OCI-LY3 (cell line): ENCODE results near the gene ARPC3.
A peak's percentile ranks its signal among the peaks of the same experiment; 100 is the strongest.
"Not testable (repeated sequence)": the region's sequence is repeated elsewhere in the genome, so short reads cannot be mapped to it uniquely, and the experiment has no call there.

Source experiments
- H2AFZ ChIP-seq: fragments of 200-600, 300-600 bp; shearing (Covaris generic); 2 replicates; pipeline ENCODE4 v1.6.0; 2014; ENCODE audit warnings: antibody characterized with exemption, low read depth, low read length
- H3K27ac ChIP-seq: fragments of 200-600, 300-600 bp; sonication (generic); 2 replicates; pipeline ENCODE4 v1.5.1; 2014; ENCODE audit warnings: mild to moderate bottlenecking, low read length, moderate library complexity, mixed read lengths
- H3K27me3 ChIP-seq: fragments of 200-600, 300-600 bp; sonication (generic); 2 replicates; pipeline ENCODE4 v1.6.1; 2014; ENCODE audit warnings: low read depth, low read length, mixed read lengths
- H3K36me3 ChIP-seq: fragments of 200-600, 300-600 bp; sonication (generic); replicated peaks from 2 replicates; pipeline ENCODE3; 2014; ENCODE audit warnings: low read depth, low read length, mixed read lengths
- H3K4me1 ChIP-seq: fragments of 300-600, 200-600 bp; sonication (generic); 2 replicates; pipeline ENCODE4 v1.6.1; 2014; ENCODE audit warnings: low read length, mixed read lengths
- H3K4me2 ChIP-seq: fragments of 200-600, 300-600 bp; sonication (generic); 2 replicates; pipeline ENCODE4 v1.6.1; 2014; ENCODE audit warnings: low read length, mixed read lengths
- H3K4me3 ChIP-seq: fragments of 300-600, 200-600 bp; sonication (generic); 2 replicates; pipeline ENCODE4 v1.5.1; 2014; ENCODE audit warnings: antibody characterized with exemption, mild to moderate bottlenecking, low read length, moderate library complexity
- H3K79me2 ChIP-seq: fragments of 300-600, 200-600 bp; shearing (Covaris generic); 2 replicates; pipeline ENCODE4 v1.6.1; 2014; ENCODE audit warnings: mild to moderate bottlenecking, low read length, mixed read lengths
- H3K9ac ChIP-seq: fragments of 300-600, 200-600 bp; shearing (Covaris generic); 2 replicates; pipeline ENCODE4 v1.6.0; 2014; ENCODE audit warnings: mild to moderate bottlenecking, low read length, moderate library complexity
- H3K9me3 ChIP-seq: fragments of 200-600, 300-600 bp; shearing (Covaris generic); 2 replicates; pipeline ENCODE4 v1.6.1; 2014; ENCODE audit warnings: low read length, mixed read lengths; ENCODE audit not compliant: insufficient read depth
- H4K20me1 ChIP-seq: fragments of 200-600, 300-600 bp; sonication (generic); 2 replicates; pipeline ENCODE4 v1.6.1; 2016; ENCODE audit warnings: low read length, mixed read lengths; ENCODE audit not compliant: insufficient read depth
- CTCF ChIP-seq: fragments of 200-600, 300-600 bp; sonication (generic); IDR thresholded peaks from 2 replicates; pipeline ENCODE4 v1.5.1; 2014; ENCODE audit warnings: antibody characterized with exemption, low read length, low read depth
- EZH2phosphoT487 ChIP-seq: fragments of 200-600 bp; shearing (Covaris generic); IDR thresholded peaks from 2 replicates; pipeline ENCODE4 v1.6.1; 2018; ENCODE audit warnings: antibody characterized with exemption, mixed run types, low read depth

Gene ARPC3

DNA sequence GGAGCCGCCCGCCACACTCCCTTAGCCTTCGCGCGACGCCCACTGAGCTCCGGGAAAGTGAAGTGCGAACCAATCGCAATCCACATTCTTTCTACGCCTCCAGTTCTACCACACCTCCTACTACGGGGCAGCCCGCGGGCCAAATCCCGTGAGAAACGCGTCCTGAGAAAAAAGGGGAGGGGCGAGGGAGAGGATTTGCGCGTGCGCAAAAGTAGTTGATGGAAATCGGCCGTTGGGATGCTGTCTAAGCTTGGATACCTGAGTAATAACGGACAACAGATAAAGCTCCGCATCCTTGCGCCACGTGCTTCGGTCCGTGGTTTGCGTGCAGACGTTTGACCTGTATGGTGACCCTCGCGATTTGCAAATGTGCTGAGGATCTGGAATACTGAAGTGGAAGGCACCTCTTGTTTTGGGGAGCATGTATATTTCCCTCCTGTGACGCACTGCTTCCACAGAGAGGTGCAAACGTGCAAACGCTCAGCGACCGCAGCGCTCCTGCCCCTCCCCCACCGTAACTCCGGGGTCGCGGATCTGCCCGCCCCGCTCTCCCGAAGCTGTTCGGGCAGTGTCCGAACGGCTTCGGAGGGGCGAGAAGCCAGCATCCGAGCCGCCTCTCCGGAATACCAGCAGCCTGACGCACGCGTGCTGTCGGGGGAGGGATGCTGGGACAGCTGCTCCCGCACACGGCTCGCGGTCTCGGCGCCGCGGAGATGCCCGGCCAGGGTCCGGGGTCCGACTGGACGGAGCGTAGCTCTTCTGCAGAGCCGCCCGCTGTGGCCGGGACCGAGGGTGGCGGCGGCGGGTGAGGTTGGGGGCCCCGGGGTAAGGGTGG is 18.3 kb upstream of the ARPC3 start, which contains the start of the genes FAM216A and GPN3:
FAM216A (plus strand) TSS at position 632 of the 835 bp plus-strand sequence; CDS start at position 663, 31 bp downstream.
GPN3 (minus strand) TSS at position 44 of the 835 bp plus-strand sequence. CDS start 54 bp downstream, outside the sequence.
- H3K27ac ChIP-seq = peak within 1 kb of the TSS; percentile 86
- peak within 1 kb of the TSS; percentile 57; the same call in 1 of the 2 replicates for H2AFZ ChIP-seq
- no peaks in the 10 kb centered on the region for H3K27me3 ChIP-seq
- TF ChIP-seq EZH2phosphoT487 (no peak), CTCF (no peak)
- peak within 1 kb of the TSS; percentile 92 for H3K4me2 ChIP-seq
- peaks cover 19% of the 10 kb centered on the region for H3K36me3 ChIP-seq
- H3K79me2 ChIP-seq = peaks cover 49% of the 10 kb centered on the region
- peak within 1 kb of the TSS; percentile 93 for H3K9ac ChIP-seq
- no peaks in the 10 kb centered on the region for H3K9me3 ChIP-seq
- peak within 1 kb of the TSS; percentile 83 for H3K4me3 ChIP-seq
- H3K4me1 ChIP-seq = peaks cover 32% of the 10 kb centered on the region
- no peaks in the 10 kb centered on the region for H4K20me1 ChIP-seq

DNA sequence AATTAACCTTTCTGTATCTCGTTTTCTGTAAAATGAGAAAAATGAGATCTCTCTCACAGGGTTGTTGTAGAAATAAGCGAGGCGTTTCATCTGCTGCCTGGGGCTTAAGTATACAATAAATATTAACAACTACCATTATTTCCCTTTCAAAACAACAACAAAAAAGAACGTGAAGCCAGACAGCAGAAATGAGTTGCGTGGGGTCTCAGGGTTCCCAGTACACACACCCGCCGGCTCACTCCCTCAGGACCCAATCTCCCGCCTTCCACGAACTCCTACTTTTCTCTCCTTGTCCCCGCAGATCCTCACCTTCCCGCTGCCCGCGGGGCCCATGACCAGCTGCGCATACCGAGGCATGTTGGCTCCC is 17.7 kb upstream of the ARPC3 start:
- Histone ChIP-seq H3K4me1 (peaks cover 32% of the 10 kb centered on the region), H3K79me2 (peaks cover 49% of the 10 kb centered on the region), H3K9me3 (no peaks in the 10 kb centered on the region), H3K4me3 (peak overlapping the region; percentile 83), H3K27ac (no peak overlapping the region), H3K27me3 (no peaks in the 10 kb centered on the region), H2AFZ (peak overlapping the region; percentile 37; the same call in 1 of the 2 replicates), H3K36me3 (peaks cover 18% of the 10 kb centered on the region), H4K20me1 (no peaks in the 10 kb centered on the region), H3K9ac (peak overlapping the region; percentile 77), H3K4me2 (peak overlapping the region; percentile 92)
- TF ChIP-seq CTCF = no peak
- TF ChIP-seq EZH2phosphoT487 = no peak

DNA sequence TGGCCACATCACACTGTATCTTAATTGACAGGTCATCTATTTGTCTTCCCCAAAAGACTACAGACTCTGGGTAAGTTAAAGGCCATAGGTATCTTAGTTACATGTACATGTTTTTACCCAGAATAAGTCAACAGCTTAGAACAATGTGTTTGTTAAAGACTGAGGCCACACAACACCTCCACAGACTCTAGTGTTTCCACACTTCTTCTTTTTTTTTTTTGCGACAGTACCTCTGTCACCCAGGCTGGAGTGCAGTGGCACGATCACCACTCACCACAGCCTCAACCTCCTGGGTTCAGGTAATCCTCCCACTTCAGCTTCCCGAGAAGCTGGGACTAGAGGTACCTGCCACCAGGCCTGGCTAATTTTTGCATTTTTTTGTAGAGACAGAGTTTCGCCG is 16.7 kb upstream of the ARPC3 start:
- no peaks in the 10 kb centered on the region for H3K9me3 ChIP-seq
- H3K4me2 ChIP-seq = peak overlapping the region; percentile 92
- no peaks in the 10 kb centered on the region for H3K27me3 ChIP-seq
- H3K79me2 ChIP-seq = peaks cover 46% of the 10 kb centered on the region
- no peak for TF ChIP-seq CTCF
- no peak for TF ChIP-seq EZH2phosphoT487
- peaks cover 32% of the 10 kb centered on the region for H3K4me1 ChIP-seq
- no peak overlapping the region for H2AFZ ChIP-seq
- peak overlapping the region; percentile 77; the same call in 1 of the 2 replicates for H3K9ac ChIP-seq
- peak overlapping the region; percentile 83 for H3K4me3 ChIP-seq
- H3K27ac ChIP-seq = no peak overlapping the region
- peaks cover 15% of the 10 kb centered on the region for H3K36me3 ChIP-seq
- no peaks in the 10 kb centered on the region for H4K20me1 ChIP-seq

- Histone ChIP-seq H3K4me1 (peaks cover 23% of the 10 kb centered on the region), H3K36me3 (peaks cover 15% of the 10 kb centered on the region), H3K79me2 (peaks cover 45% of the 10 kb centered on the region)
- H3K4me2 ChIP-seq, H3K4me3 ChIP-seq, H3K9me3 ChIP-seq, H3K27me3 ChIP-seq, H3K9ac ChIP-seq, H3K27ac ChIP-seq, H2AFZ ChIP-seq, H4K20me1 ChIP-seq: not testable (repeated sequence)
Measured at GRCh38 chr12:110465765-110466164, 15.6 kb upstream of the ARPC3 start.
